ENCODE results near the gene PLAAT5.

The PLAAT5 gene

GRCh38 chr11:63485777-63486176 is 5.2 kb downstream of the PLAAT5 start:
- Histone ChIP-seq H3K27ac (replicated peaks) (no peak overlapping the region), H3K4me3 (replicated peaks; ENCODE audit: insufficient read depth, low read length) (no peak overlapping the region), H3K27me3 (ENCODE audit: insufficient read depth, poor library complexity, severe bottlenecking) (no peaks in the 10 kb centered on the region)
- TF ChIP-seq, protein P1, sequence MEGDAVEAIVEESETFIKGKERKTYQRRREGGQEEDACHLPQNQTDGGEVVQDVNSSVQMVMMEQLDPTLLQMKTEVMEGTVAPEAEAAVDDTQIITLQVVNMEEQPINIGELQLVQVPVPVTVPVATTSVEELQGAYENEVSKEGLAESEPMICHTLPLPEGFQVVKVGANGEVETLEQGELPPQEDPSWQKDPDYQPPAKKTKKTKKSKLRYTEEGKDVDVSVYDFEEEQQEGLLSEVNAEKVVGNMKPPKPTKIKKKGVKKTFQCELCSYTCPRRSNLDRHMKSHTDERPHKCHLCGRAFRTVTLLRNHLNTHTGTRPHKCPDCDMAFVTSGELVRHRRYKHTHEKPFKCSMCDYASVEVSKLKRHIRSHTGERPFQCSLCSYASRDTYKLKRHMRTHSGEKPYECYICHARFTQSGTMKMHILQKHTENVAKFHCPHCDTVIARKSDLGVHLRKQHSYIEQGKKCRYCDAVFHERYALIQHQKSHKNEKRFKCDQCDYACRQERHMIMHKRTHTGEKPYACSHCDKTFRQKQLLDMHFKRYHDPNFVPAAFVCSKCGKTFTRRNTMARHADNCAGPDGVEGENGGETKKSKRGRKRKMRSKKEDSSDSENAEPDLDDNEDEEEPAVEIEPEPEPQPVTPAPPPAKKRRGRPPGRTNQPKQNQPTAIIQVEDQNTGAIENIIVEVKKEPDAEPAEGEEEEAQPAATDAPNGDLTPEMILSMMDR (IDR thresholded peaks at IDR 0.05; ENCODE audit: insufficient read depth, low read length) = no peak
- TF ChIP-seq REST (IDR thresholded peaks at IDR 0.05; ENCODE audit: insufficient replicate concordance, low read depth) = no peak
- TF ChIP-seq SPI1 (IDR thresholded peaks at IDR 0.05; ENCODE audit: borderline replicate concordance, low read depth) = no peak
- TF ChIP-seq GABPA (IDR thresholded peaks at IDR 0.05; ENCODE audit: low read depth) = no peak
- no peak for TF ChIP-seq POLR2AphosphoS5 (IDR thresholded peaks at IDR 0.05; ENCODE audit: low read depth)
- DNase-seq (ENCODE audit: low read depth in 1 of 2, low spot score in 1 of 2) = no peak

GRCh38 chr11:63480039-63480438 is 10.9 kb downstream of the PLAAT5 start:
- TF ChIP-seq GABPA (IDR thresholded peaks at IDR 0.05; ENCODE audit: low read depth) (no peak), SPI1 (IDR thresholded peaks at IDR 0.05; ENCODE audit: borderline replicate concordance, low read depth) (no peak), REST (IDR thresholded peaks at IDR 0.05; ENCODE audit: insufficient replicate concordance, low read depth) (no peak), POLR2AphosphoS5 (IDR thresholded peaks at IDR 0.05; ENCODE audit: low read depth) (no peak)
- TF ChIP-seq, protein P1 (IDR thresholded peaks at IDR 0.05; ENCODE audit: insufficient read depth, low read length) = no peak
- no peaks in the 10 kb centered on the region for H3K27me3 ChIP-seq (ENCODE audit: insufficient read depth, poor library complexity, severe bottlenecking)
- no peak overlapping the region for H3K27ac ChIP-seq (replicated peaks)
- DNase-seq (ENCODE audit: low read depth in 1 of 2, low spot score in 1 of 2) = no peak
- no peak overlapping the region for H3K4me3 ChIP-seq (replicated peaks; ENCODE audit: insufficient read depth, low read length)

DNA sequence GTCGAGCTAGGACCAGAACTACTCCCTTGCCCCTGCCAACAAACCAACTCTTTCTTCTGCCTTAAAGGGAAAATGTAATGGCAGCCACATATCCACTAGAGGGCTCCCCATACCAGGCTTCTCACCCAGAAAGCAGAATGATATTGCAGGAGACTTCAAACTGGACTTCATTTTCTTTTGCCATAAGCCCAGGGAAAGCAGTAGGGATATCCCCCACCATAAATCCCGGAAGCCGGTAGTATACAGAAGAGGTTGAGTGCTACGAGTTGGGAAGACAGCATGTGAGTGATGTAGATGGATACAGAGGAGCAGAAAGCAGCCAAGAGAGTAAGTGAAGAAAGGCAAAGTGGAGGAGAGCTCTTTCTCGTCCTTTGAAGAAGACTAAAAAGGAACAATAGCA is 12.1 kb downstream of the PLAAT5 start:
- DNase-seq (ENCODE audit: low read depth in 1 of 2, low spot score in 1 of 2) = peak; percentile 58 to 73
- TF ChIP-seq POLR2AphosphoS5 (IDR thresholded peaks at IDR 0.05; ENCODE audit: low read depth) (no peak), REST (IDR thresholded peaks at IDR 0.05; ENCODE audit: insufficient replicate concordance, low read depth) (no peak), GABPA (IDR thresholded peaks at IDR 0.05; ENCODE audit: low read depth) (no peak), SPI1 (IDR thresholded peaks at IDR 0.05; ENCODE audit: borderline replicate concordance, low read depth) (no peak)
- TF ChIP-seq, protein P1 (IDR thresholded peaks at IDR 0.05; ENCODE audit: insufficient read depth, low read length) = peak; percentile 81
- no peaks in the 10 kb centered on the region for H3K27me3 ChIP-seq (ENCODE audit: insufficient read depth, poor library complexity, severe bottlenecking)
- H3K4me3 ChIP-seq (replicated peaks; ENCODE audit: insufficient read depth, low read length) = no peak overlapping the region
- no peak overlapping the region for H3K27ac ChIP-seq (replicated peaks)

All from HL-60 (cell line).